Adrenal gland (tissue), 5 donors: ENCODE results near the gene ZNF559.

Experiments
- POLR2A ChIP-seq, 2 donors: fragments of 450-650 bp; IDR thresholded peaks; one replicate each; pipeline ENCODE4 v1.6.1; 2017; ENCODE audit warnings: antibody characterized with exemption in 2 of 2, mild to moderate bottlenecking in 2 of 2, moderate library complexity in 1 of 2
- TF ChIP-seq, protein P1 (sequence below), 6 experiments: fragments of 450-650 bp in 4 of 6; fragments of 200-600 bp in 2 of 6; sonication (generic) in 1 of 6; IDR thresholded peaks; 1 replicate in 5 of 6; 2 replicates in 1 of 6; pipeline versions ENCODE4 v1.5.1 to v1.8.0; 2016 to 2021; ENCODE audit warnings: antibody characterized with exemption in 6 of 6, mild to moderate bottlenecking in 2 of 6, moderate library complexity in 1 of 6
- donor health status: DM: no; HTN: no; CAD: no.

GRCh38 chr19:9313756-9314155, 10.2 kb upstream of the ZNF559 start:
- TF ChIP-seq, protein P1, sequence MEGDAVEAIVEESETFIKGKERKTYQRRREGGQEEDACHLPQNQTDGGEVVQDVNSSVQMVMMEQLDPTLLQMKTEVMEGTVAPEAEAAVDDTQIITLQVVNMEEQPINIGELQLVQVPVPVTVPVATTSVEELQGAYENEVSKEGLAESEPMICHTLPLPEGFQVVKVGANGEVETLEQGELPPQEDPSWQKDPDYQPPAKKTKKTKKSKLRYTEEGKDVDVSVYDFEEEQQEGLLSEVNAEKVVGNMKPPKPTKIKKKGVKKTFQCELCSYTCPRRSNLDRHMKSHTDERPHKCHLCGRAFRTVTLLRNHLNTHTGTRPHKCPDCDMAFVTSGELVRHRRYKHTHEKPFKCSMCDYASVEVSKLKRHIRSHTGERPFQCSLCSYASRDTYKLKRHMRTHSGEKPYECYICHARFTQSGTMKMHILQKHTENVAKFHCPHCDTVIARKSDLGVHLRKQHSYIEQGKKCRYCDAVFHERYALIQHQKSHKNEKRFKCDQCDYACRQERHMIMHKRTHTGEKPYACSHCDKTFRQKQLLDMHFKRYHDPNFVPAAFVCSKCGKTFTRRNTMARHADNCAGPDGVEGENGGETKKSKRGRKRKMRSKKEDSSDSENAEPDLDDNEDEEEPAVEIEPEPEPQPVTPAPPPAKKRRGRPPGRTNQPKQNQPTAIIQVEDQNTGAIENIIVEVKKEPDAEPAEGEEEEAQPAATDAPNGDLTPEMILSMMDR (IDR thresholded peaks at IDR 0.05): no peak
- no peak for TF ChIP-seq POLR2A (IDR thresholded peaks at IDR 0.05)
